K562 (cell line): Measurements from ENCODE around the gene KCND3. TPM values are rescaled to one million over a fixed set of nuclear protein-coding genes. Genes with fewer than 3 reads are reported as not detected.

Experiments
- ATAC-seq: fragments of 200-7000 bp; cut with Tn5 transposase; 3 replicates; pipeline ENCODE4 v1.9.1; 2020; ENCODE audit warnings: moderate library complexity
- BruUV-seq: library from RNA; stranded (reverse); fragments of 400-500 nt; replicated peaks from 2 replicates; lab custom pipeline; 2021; lab: Mats Ljungman, UMichigan
- CTCF ChIA-PET: fragments of 300-600 bp; formaldehyde crosslinking; extraction: SDS; loops from one replicate; lab custom pipeline; 2021; ENCODE audit warnings: low intra/inter-chr PET ratio; lab: Yijun Ruan, JAX
- POLR2A ChIA-PET: fragments of 300-600, 350-650 bp; sonication (Branson Sonifier 250); formaldehyde crosslinking; extraction: SDS; loops from one replicate; lab custom pipeline; 2021; ENCODE audit warnings: antibody characterized with exemption, inconsistent platforms; lab: Yijun Ruan, JAX
- DNase-seq, 4 experiments: peaks; one replicate each; pipeline versions ENCODE4 v3.0.0 to v3.0.0-alpha.2; 2011 to 2018; ENCODE audit warnings: low spot score in 3 of 4, mixed read lengths in 3 of 4; ENCODE audit errors: extremely low read depth in 1 of 4
- FAIRE-seq: peaks from 2 replicates; lab custom pipeline; 2011; peaks lifted over from hg19 to GRCh38; lab: Jason Lieb, UNC
- H2AFZ ChIP-seq: 2 replicates; pipeline ENCODE4 v1.6.0; 2011; ENCODE audit warnings: low read depth, low read length, control low read depth, inconsistent platforms
- H3K27ac ChIP-seq: fragments of 200-600 bp; 3 replicates; pipeline ENCODE4 v1.8.0; 2011; ENCODE audit warnings: low read depth, mild to moderate bottlenecking, control low read depth, inconsistent platforms, low read length, moderate library complexity, mixed read lengths; ENCODE audit errors: extremely low read depth
- H3K27me3 ChIP-seq, 2 experiments: fragments of 300-600 bp in 1 of 2; 2 replicates in 1 of 2; 3 replicates in 1 of 2; pipeline versions ENCODE4 v1.6.0 to v1.8.0; 2011; ENCODE audit warnings: inconsistent platforms in 2 of 2, low read length in 2 of 2, mild to moderate bottlenecking in 1 of 2, mixed read lengths in 1 of 2, moderate library complexity in 1 of 2; ENCODE audit not compliant: control insufficient read depth in 2 of 2, insufficient read depth in 2 of 2
- H3K36me3 ChIP-seq: fragments of 300-600 bp; 3 replicates; pipeline ENCODE4 v1.8.0; 2011; ENCODE audit warnings: mild to moderate bottlenecking, low read length, inconsistent platforms; ENCODE audit not compliant: control insufficient read depth, insufficient read depth
- H3K4me1 ChIP-seq, 2 experiments: fragments of 200-600 bp in 1 of 2; replicated peaks in 1 of 2; 2 replicates in 1 of 2; 3 replicates in 1 of 2; pipeline versions ENCODE4 v1.5.1 to v1.8.0; 2011; ENCODE audit warnings: inconsistent platforms in 2 of 2, low read length in 2 of 2, mild to moderate bottlenecking in 1 of 2, mixed read lengths in 1 of 2, moderate library complexity in 1 of 2; ENCODE audit not compliant: control insufficient read depth in 2 of 2, insufficient read depth in 2 of 2
- H3K4me2 ChIP-seq: 2 replicates; pipeline ENCODE4 v1.6.1; 2011; ENCODE audit warnings: low read length, control low read depth, inconsistent platforms, mixed read lengths; ENCODE audit not compliant: insufficient read depth
- H3K4me3 ChIP-seq: fragments of 200-600 bp; sonication (generic), shearing (Covaris generic); 2 replicates; pipeline ENCODE4 v1.5.1; 2016; ENCODE audit warnings: control low read depth, inconsistent platforms
- H3K79me2 ChIP-seq: fragments of 200-600 bp; 3 replicates; pipeline ENCODE4 v1.8.0; 2011; ENCODE audit warnings: low read length, inconsistent platforms; ENCODE audit not compliant: control insufficient read depth, insufficient read depth
- H3K9ac ChIP-seq, 2 experiments: 2 replicates each; pipeline versions ENCODE4 v1.6.0 to v1.6.1; 2011; ENCODE audit warnings: low read depth in 2 of 2, low read length in 2 of 2, control low read depth in 1 of 2, inconsistent platforms in 1 of 2, mild to moderate bottlenecking in 1 of 2, mixed read lengths in 1 of 2; ENCODE audit not compliant: insufficient read depth in 1 of 2
- H3K9me1 ChIP-seq: one replicate; pipeline ENCODE4 v1.6.0; 2011; ENCODE audit warnings: inconsistent platforms, mild to moderate bottlenecking, low read length, moderate library complexity; ENCODE audit not compliant: control insufficient read depth, insufficient read depth
- H3K9me3 ChIP-seq: replicated peaks from 2 replicates; pipeline ENCODE4 v1.5.1; 2011; ENCODE audit warnings: low read depth, low read length, inconsistent platforms; ENCODE audit not compliant: control insufficient read depth, insufficient read depth
- H4K20me1 ChIP-seq: replicated peaks from 2 replicates; pipeline ENCODE4 v1.6.1; 2011; ENCODE audit warnings: low read length, inconsistent platforms, mixed read lengths; ENCODE audit not compliant: control insufficient read depth, insufficient read depth
- BCLAF1 ChIP-seq, 2 experiments: fragments of 450-650 bp in 1 of 2; IDR thresholded peaks; 2 replicates each; pipeline ENCODE4 v1.6.1; 2011 to 2017; ENCODE audit warnings: low read depth in 2 of 2, antibody characterized with exemption in 1 of 2, borderline replicate concordance in 1 of 2, low read length in 1 of 2, mild to moderate bottlenecking in 1 of 2, mixed read lengths in 1 of 2; ENCODE audit not compliant: control insufficient read depth in 1 of 2
- CBFA2T2 ChIP-seq: fragments of 450-650 bp; conservative IDR thresholded peaks from 2 replicates; pipeline ENCODE4 v1.6.1; 2017; ENCODE audit warnings: mild to moderate bottlenecking
- ETV5 ChIP-seq: sonication (generic); formaldehyde crosslinking; IDR thresholded peaks from 2 replicates; pipeline ENCODE4 v1.4.0; 2020; ENCODE audit warnings: low read depth, mild to moderate bottlenecking, missing genetic modification reagents
- FOXJ3 ChIP-seq: sonication (generic); formaldehyde crosslinking; IDR thresholded peaks from 2 replicates; pipeline ENCODE4 v1.4.0; 2020; ENCODE audit warnings: mild to moderate bottlenecking, missing genetic modification reagents
- GTF2E2 ChIP-seq: fragments of 200-800 bp; sonication (Bioruptor generic); IDR thresholded peaks from 2 replicates; pipeline ENCODE4 v1.6.1; 2016; ENCODE audit warnings: missing genetic modification characterization, missing compliant biosample characterization
- HDAC8 ChIP-seq: fragments of 450-650 bp; IDR thresholded peaks from 2 replicates; pipeline ENCODE4 v1.6.1; 2016; ENCODE audit warnings: mild to moderate bottlenecking, missing genetic modification characterization, moderate library complexity, missing compliant biosample characterization
- KDM4B ChIP-seq, 2 experiments: fragments of 450-650 bp in 1 of 2; sonication (generic) in 1 of 2; IDR thresholded peaks; 2 replicates each; pipeline ENCODE4 v1.6.1; 2016 to 2017; ENCODE audit warnings: borderline replicate concordance in 2 of 2, antibody characterized with exemption in 1 of 2, low read depth in 1 of 2, mild to moderate bottlenecking in 1 of 2
- NFIC ChIP-seq: fragments of 450-650 bp; IDR thresholded peaks from 2 replicates; pipeline ENCODE4 v1.6.1; 2017; ENCODE audit warnings: mild to moderate bottlenecking, inconsistent platforms
- RBM39 ChIP-seq: fragments of 200-400 bp; formaldehyde crosslinking; optimal IDR thresholded peaks from 2 replicates; pipeline ENCODE3; 2018; ENCODE audit warnings: low read depth, low read length
- TFAM ChIP-seq: fragments of 250-450 bp; sonication (Bioruptor Pico); conservative IDR thresholded peaks from 2 replicates; pipeline ENCODE4 v1.5.0; 2021; ENCODE audit warnings: mild to moderate bottlenecking, moderate library complexity
- ZBTB17 ChIP-seq: fragments of 450-650 bp; formaldehyde crosslinking; IDR thresholded peaks from 2 replicates; pipeline ENCODE4 v1.4.0; 2020; ENCODE audit warnings: mild to moderate bottlenecking
- ZNF175 ChIP-seq: fragments of 200-800 bp; sonication (Bioruptor generic); IDR thresholded peaks from 2 replicates; pipeline ENCODE4 v1.6.1; 2016; ENCODE audit warnings: low read depth, mild to moderate bottlenecking, missing genetic modification characterization, missing compliant biosample characterization
- ZNF280A ChIP-seq: fragments of 450-650 bp; IDR thresholded peaks from 2 replicates; pipeline ENCODE4 v1.6.1; 2018; ENCODE audit warnings: mild to moderate bottlenecking, low read depth; ENCODE audit not compliant: partially characterized antibody
- ZNF561 ChIP-seq: fragments of 450-650 bp; formaldehyde crosslinking; conservative IDR thresholded peaks from 2 replicates; pipeline ENCODE4 v1.4.0; 2020; ENCODE audit warnings: mild to moderate bottlenecking, moderate library complexity
- WGBS: fragments of 100-300 bp; shearing (Covaris generic); methylation state at CpG from one replicate; pipeline ENCODE4 v1.1.6; 2016; ENCODE audit warnings: low coverage, mixed read lengths; ENCODE audit not compliant: insufficient coverage; ENCODE audit errors: missing lambda C conversion rate; 5-methylcytosine and 5-hydroxymethylcytosine counted together
- in situ Hi-C: fragments of 300-500 bp; cut with MboI; formaldehyde crosslinking; loops from 4 replicates; pipeline ENCODE4 v1.15.0; 2018; ENCODE audit warnings: inconsistent platforms, mixed read lengths
- intact Hi-C: fragments of 100-400 bp; cut with micrococcal nuclease; formaldehyde crosslinking; loops from 2 replicates; pipeline ENCODE4 v1.14.2; 2022
- polyA plus RNA-seq, 8 experiments: library from polyadenylated mRNA; depleted of rRNA in 4 of 8; stranded (reverse) in 5 of 8; unstranded in 3 of 8; fragments of >200 nt; fragmentation: Nextera tagmentation in 2 of 8; fragmentation: Illumina TruSeq in 1 of 8; extraction: Ambion mirVana in 2 of 8; extraction: Trizol in 1 of 8; gene quantifications; 2 replicates each; pipeline versions ENCODE4 v1.2.1 to v1.2.3, GENCODE V29; 2011 to 2014; ENCODE audit warnings: inconsistent platforms in 1 of 8, missing spikeins in 1 of 8
- total RNA-seq, 7 experiments: library from RNA; depleted of rRNA in 6 of 7; stranded (reverse); fragments of >200 nt in 6 of 7; fragmentation: Illumina TruSeq in 2 of 7; extraction: Trizol in 2 of 7; gene quantifications; 2 replicates each; pipeline versions ENCODE4 v1.2.1 to v1.2.3, GENCODE V29; 2011 to 2021; ENCODE audit warnings: low replicate concordance in 1 of 7
- TF ChIP-seq, protein P1 (sequence below): IDR thresholded peaks from 2 replicates; pipeline ENCODE4 v1.6.1; 2016; ENCODE audit warnings: missing genetic modification characterization, missing compliant biosample characterization

The KCND3 gene
- total and polyA plus RNA-seq, 9 of the 15 experiments (the other 6 are each of a cell fraction or from before 2014, with no cell fraction given), result not detected

DNA sequence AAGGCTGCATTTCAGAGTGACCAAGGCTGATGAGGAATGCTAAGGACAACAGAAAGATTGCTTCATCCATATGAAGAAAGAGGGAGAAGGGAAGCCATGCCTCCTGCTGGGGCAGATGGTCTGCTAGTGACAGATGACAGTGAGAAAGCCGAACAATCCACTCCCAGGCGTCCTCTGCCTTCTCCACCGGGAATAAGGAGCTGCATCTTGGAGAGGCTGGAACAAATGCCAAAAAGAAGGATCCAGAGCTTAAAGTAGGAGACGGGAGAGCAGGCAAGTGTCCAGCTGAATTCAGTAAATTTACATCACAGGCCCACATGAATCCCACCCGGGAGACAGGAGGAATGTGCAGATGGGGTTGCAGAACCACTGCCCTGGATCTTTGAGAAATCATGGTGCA, 200.3 kb downstream of the KCND3 start (continued):
- TF ChIP-seq BCLAF1 (IDR thresholded peaks at IDR 0.05; ENCODE audit: borderline replicate concordance in 1 of 2, control insufficient read depth in 1 of 2, low read depth in 2 of 2, low read length in 1 of 2) (no peak), ZNF561 (CRISPR knock-in tag) (no peak), NFIC (no peak), ZBTB17 (CRISPR knock-in tag) (no peak)

- WGBS, result 2% methylated on average over 9 of the region's 9 CpGs
- Histone ChIP-seq H3K36me3 (no peaks in the 10 kb centered on the region), H3K9ac (no peak overlapping the region), H3K9me1 (no peaks in the 10 kb centered on the region), H3K4me2 (no peak overlapping the region), H3K27ac (no peak overlapping the region), H4K20me1 (0 out of 2 replicates have a peak, but pooled peaks cover under 1% of the 10 kb centered on the region), H3K27me3 (peaks cover 35% of the 10 kb centered on the region in 2 experiments), H3K4me1 (no peaks in the 10 kb centered on the region), H3K4me3 (no peak overlapping the region), H3K9me3 (no peaks in the 10 kb centered on the region), H3K79me2 (no peaks in the 10 kb centered on the region), H2AFZ (no peak overlapping the region)
- ChIA-PET CTCF (no interaction called here), POLR2A (no interaction called here)
- in situ Hi-C loops (no loop called here), intact Hi-C loops (no loop called here)
- ATAC-seq (0 out of 3 replicates have a peak, but pooled peaks have one; percentile 25), DNase-seq (no peak), FAIRE-seq (no peak)
- BruUV-seq, result no TSS peak
- TF ChIP-seq CBFA2T2 (no peak), HDAC8 (tag) (no peak), ZNF175 (CRISPR knock-in tag) (no peak), KDM4B (IDR thresholded peaks at IDR 0.05; ENCODE audit: borderline replicate concordance in 2 of 2, low read depth in 1 of 2) (no peak), FOXJ3 (no peak), ETV5 (no peak), GTF2E2 (no peak), ZNF280A (no peak), TFAM (CRISPR knock-in tag) (no peak), RBM39 (no peak)
- TF ChIP-seq, protein P1, sequence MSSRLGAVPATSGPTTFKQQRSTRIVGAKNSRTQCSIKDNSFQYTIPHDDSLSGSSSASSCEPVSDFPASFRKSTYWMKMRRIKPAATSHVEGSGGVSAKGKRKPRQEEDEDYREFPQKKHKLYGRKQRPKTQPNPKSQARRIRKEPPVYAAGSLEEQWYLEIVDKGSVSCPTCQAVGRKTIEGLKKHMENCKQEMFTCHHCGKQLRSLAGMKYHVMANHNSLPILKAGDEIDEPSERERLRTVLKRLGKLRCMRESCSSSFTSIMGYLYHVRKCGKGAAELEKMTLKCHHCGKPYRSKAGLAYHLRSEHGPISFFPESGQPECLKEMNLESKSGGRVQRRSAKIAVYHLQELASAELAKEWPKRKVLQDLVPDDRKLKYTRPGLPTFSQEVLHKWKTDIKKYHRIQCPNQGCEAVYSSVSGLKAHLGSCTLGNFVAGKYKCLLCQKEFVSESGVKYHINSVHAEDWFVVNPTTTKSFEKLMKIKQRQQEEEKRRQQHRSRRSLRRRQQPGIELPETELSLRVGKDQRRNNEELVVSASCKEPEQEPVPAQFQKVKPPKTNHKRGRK, result no peak
Measured at GRCh38 chr1:111786669-111787207, 202.7 kb downstream of the KCND3 start.
